GM19035 (cell line): ENCODE results near the gene AURKB.

ENCODE experiments used
- ATAC-seq: cut with Tn5 transposase; IDR thresholded peaks from one replicate; pipeline ENCODE4 v1.9.1; 2021; ENCODE audit not compliant: unreplicated experiment

Gene AURKB

DNA sequence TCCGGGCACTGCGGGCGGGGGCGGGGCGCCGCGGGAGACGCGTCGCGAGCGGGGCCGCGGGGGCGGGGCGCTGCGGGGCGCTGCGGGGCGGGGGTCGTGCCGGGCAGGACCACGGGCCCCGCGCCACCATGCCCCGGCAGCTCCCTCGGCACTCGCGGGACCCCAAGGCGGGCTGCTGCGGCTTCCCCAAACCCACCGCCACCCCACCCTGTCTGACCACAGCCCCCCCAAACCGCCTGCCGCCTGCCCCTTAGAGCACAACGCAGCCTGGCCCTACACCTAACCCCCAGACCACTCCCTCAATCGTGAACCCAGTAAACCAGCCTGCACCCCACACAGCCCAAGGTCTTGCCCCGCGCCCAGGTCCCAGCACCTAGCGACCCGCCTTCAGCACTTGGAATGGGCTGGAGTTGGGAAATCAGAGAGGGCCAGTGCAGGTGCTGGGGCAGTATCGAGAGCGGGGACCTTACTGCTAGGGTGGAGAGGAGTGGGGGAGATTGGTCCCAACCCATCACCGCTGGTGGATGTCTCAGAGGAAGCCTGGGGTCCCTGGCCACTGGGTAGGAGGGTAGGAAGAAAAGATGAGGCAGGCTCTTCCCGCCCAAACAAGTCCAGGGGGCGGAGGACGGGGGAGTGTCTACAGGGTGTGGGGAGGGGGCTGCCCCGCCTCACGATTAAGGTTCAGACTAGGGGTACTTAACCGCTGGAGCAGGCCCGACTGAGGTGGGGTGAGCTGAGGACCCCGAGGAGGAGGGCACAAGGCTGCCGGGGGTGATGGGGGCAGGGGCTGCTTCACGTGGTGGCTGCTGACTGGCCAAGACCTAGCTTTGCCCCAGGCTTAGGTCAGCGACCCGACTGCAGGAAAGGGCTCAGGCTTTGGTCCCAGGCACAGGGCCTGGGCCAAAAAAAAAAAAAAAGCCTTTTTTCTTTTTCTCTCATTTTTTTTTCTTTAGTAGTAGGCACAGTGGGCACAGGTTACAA is 47.1 kb downstream of the AURKB start:
- ATAC-seq = peak; percentile 22

DNA sequence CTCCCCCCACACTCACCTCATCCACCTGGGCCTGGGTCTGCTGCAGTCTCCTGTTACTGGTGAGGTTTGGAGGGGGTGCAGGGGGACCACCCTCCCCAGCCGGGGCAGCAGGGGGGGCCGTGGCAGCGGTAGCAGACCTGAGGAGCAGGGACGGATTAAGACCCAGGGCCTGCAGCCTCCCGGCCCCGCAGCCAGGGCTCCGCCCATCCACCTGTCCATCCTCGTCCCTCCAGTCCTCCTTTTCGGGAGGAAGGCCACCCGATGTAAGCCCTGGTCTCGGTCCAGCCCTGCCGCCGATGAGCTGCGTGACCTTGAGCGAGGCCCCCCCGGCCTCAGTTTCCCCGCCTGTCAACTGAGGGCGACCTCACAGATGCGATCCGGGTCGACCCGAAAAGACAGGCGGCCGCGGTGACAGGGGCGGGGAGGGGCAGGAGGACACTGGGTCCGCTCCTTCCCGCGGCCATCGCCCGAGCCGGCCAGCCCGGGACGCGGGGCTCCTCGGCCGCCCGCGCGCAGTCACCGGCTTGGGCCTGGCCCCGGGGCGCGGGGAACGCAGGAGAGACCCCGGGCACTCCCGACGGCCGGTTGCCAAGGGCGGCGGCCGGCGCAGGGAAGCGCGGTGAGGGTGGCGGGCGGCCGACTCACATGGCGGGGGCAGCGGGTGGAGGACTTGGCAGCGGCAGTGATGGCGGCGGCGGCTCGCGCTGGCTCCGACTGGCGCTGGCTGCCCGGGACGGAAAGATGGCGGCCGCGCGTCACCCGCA is 48.0 kb downstream of the AURKB start, which contains the start of gene VAMP2:
TSS of gene VAMP2 (minus strand) at position 716 of the 764 bp plus-strand sequence. CDS start at position 647, 69 bp downstream.
- ATAC-seq = peak; percentile 53

DNA sequence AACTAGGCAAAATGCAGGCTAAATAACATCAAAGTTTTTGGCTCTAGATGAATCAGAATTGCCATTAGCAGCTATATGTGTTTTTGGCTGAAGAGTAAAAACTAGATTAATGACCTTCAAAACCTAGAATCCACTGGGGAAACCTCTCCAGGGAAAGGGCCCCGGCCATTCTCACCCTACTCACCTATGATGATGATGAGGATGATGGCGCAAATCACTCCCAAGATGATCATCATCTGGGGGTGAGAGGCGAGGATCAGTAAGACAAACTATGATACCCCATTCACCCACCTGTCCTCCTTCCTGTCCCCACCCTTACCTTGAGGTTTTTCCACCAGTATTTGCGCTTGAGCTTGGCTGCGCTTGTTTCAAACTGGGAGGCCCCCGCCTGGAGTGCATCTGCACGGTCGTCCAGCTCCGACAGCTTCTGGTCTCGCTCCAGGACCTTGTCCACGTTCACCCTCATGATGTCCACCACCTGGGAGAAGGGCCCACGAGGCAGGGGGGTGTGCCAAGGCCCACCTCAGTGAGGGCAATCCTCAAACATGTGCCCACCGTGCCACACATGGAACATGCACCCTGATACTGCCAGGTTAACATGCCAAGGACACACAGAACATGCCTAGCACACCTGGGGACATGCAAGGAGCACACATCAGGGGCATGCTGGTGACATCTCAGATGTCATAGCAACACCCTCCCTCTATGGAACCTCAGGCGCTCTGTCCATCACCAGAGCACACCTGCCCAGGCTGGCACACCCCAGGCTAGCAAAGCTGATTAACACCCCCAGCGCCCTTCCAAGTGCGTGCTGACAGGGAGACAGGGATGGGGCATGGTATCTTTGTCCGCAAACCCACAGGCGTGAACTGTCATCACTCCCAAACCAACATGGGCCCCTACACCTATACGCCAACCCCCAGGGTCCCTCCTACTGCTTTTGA is 48.8 kb downstream of the AURKB start:
- no peak for ATAC-seq

DNA sequence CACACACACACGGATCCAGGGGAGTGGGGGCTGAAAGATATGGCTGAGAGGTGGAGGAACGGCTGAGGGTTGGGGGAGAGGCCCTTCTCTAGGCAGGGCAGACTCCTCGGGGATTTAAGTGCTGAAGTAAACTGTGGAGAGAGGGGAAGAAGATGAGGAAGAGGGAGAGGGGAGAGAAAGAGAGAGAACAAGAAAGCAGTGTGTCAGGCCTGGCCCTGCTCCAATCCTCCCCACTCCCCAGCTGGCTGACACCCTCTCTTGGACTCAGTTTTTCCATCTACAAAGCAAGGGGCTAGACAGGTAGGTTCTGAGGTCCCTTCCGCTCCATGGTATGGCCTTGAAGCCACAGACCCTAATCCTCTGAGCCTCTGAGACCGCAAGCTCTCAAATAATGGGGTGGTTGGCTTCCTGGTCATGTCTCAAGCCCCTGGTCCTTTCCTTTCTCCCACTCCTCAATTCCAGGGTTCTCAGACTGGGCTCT is 49.6 kb downstream of the AURKB start:
- ATAC-seq = no peak

DNA sequence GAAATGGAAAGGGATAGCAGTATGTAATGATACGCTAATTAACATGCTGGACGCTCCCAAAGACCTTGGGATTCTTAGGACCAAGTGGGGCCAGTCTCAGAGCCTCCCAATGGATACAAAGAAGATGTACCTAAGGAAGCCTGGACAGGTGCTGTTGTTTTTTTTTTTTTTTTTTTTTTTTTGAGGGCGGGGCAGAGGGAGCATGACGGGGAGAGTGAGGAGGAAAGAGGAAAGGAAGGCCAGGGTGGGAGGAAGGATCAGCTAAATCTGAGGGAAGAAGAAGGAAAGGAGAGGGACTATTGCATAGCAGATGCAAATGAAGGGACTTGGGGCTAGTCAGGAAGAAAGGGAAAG is 50.2 kb downstream of the AURKB start:
- ATAC-seq = no peak

DNA sequence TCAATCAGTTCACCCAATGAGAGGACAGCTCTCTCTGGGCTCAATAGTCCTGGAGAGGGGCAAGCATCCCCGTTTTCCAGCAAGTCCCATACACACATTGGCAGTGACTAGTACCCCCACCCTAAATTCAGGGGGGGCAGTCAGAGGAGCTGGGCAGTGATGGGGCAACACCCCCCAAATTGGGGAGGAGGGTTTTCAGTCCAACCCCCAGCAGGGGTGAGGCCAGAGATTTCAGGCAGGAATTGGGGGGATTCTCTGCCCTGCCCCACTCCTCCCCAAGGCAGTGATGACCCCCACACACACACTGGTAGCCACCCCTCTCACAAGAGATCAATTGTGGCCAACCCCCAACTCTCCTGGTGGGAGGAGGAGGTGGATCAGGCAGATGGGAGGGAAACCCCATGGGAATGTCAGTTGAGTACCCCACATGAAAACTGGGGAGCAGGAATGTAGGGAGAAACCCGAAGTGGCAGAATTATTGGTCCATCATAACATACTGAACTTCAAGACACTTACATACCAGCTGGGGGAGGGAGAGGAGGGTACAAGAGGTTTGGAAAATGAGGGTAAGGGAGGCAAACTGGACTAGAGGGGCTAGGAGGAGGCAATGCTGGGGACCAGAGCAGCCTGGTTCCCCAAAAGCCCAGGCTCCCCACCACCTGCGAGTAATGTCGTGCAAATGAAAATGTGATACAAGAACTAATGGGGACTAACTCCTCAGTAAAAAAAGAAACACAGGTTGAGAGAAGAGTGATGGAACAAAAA is 50.7 kb downstream of the AURKB start:
- no peak for ATAC-seq

DNA sequence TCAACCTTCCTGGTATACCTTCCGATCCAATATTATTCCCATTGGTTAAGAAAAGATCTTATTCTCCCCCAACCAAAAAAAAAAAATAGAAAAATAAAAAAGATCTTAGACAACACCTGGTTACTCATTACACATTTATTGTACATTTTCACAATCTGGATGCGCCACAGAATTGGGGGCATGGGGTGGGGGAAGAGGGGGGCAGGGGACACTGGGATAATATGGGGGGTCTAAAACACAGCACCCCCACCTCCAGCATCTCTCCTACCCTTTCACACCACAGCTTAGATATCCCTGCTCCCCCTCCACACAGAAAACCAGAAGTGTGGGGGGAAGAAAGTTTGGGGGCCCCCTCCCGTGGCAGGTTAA is 51.4 kb downstream of the AURKB start:
- ATAC-seq = no peak

DNA sequence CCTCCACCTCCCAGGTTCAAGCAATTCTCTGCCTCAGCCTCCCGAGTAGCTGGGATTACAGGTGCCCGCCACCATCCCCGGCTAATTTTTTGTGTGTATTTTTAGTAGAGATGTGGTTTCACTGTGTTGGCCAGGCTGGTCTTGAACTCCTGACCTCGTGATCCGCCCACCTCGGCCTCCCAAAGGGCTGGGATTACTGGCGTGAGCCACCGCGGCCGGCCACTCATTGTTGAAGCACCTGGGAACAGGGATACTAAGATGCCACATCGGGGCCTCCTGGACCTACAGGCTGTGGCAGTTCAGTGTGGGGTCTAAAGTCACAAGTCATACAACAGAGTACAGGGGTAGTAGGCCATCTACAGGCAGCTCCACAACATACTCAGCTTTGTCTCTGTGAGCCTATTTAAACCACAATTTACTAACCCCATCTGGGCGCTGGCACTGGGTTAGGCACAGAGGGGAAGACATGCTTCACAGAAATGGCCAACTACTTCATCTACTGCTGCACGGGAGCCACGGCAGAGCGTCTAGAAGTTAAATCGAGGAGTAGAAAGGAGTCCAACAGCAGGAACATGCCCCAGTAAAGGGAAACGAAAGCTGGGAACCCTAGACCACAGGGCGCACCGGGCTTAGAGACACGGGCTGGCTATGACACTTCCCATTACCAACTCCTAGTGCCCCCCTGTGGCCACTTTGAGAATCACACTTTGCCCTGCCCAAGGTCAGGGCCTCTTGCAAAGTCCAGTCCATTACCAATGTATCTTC is 51.9 kb downstream of the AURKB start:
- no peak for ATAC-seq

DNA sequence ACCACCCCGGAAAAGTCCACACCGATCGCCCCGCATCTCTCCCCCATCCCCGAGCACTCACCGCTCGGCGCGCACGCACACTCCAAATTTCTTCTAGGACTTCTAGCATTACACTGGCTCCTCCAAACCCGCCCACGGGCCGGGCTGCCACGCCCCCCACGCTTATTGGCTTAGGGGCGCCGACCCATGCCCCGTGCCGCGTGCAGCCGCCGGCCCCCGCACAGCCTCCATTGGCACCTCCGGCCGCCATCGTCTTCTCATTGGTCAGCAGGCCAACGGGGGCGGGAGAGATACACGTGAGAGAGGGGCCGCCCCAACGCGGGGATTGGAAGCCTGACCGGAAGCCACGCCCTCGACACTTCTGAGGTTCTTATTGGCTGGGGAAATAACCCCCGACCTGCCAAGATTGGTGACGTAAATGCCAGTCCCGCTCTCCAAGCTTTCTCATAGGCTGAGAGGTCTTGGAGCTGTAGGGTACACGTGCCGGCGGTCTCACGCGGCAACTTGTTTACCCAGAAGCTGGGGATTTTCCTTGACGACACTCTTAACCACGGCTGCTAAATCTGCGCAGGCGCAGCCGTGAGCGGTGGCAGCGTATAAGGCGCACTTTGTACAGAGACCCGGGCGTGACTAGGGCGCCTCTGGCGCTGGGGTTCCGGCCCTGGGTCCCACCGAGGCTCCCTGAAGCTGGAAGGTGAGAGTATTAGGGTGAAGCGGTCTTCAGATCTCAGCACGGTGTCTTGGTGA is 54.0 kb downstream of the AURKB start:
- peak; percentile 75 for ATAC-seq

DNA sequence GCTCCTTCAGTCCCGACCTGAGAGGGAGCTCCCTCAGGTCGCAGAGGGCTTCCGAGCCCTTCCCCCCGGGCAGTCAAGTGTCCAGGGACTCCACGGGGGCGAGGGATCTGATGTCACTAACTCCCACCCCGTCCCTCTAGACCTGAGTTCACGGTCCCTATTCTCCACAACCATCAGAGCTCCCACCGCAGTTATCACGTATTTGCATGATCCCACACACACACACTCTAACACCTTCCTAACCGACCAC is 54.5 kb downstream of the AURKB start:
- ATAC-seq = no peak

DNA sequence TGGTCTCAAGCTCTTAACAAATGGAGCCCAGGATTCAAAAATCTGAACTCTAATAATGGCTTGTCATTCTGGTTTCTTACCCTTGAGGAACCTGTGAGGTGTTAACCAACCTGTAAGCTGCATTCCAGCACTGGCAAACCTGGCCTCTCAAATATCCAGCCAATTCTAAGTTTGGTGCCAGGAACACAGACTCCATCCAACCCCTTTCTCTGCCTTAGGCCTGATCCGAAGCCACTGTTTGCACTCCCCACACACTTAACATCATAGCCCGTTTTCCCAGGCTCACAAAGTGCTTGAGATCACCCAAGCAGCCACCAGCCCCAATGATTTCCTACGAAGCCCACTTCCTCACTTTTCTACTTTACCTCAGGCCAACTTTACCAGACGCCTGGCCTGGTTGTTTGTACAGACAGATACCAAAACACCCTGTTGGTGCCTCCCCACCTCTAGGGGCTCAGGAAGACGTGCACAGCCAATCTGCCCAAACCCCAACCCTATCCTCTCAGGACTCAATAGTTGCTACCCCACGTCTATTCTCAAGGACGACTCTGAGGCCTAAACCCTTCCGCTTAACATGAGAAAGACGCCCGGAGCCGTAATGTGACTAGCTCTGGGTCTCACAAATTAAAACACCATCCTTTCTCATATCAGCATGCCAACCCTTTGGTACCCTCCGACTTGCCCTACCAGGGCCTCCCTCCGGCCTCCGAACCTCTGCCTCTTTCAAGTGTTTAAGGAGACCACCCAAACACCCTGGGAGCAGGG is 55.0 kb downstream of the AURKB start:
- ATAC-seq = no peak
